ENCODE results near the gene ATP8A1. TPM values are rescaled to one million over a fixed set of nuclear protein-coding genes. Genes with fewer than 3 reads are reported as not detected.

Gene ATP8A1
- total RNA-seq, 4 donors from 2014 or later, result 5.9 to 16.5 (median 7.3) TPM

- no peaks in the 10 kb centered on the region for H3K4me1 ChIP-seq
- H3K27me3 ChIP-seq, result no peaks in the 10 kb centered on the region
- no peak overlapping the region for H3K27ac ChIP-seq
- no peaks in the 10 kb centered on the region for H3K36me3 ChIP-seq
- 96% methylated on average over 2 of the region's 2 CpGs for WGBS
- TF ChIP-seq, protein P1, sequence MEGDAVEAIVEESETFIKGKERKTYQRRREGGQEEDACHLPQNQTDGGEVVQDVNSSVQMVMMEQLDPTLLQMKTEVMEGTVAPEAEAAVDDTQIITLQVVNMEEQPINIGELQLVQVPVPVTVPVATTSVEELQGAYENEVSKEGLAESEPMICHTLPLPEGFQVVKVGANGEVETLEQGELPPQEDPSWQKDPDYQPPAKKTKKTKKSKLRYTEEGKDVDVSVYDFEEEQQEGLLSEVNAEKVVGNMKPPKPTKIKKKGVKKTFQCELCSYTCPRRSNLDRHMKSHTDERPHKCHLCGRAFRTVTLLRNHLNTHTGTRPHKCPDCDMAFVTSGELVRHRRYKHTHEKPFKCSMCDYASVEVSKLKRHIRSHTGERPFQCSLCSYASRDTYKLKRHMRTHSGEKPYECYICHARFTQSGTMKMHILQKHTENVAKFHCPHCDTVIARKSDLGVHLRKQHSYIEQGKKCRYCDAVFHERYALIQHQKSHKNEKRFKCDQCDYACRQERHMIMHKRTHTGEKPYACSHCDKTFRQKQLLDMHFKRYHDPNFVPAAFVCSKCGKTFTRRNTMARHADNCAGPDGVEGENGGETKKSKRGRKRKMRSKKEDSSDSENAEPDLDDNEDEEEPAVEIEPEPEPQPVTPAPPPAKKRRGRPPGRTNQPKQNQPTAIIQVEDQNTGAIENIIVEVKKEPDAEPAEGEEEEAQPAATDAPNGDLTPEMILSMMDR (IDR thresholded peaks at IDR 0.05), result no peak
- TF ChIP-seq EP300 (IDR thresholded peaks at IDR 0.05), result no peak
- no peak for TF ChIP-seq POLR2AphosphoS5 (IDR thresholded peaks at IDR 0.05)
- no peak for TF ChIP-seq POLR2A (IDR thresholded peaks at IDR 0.05)
- no peak for DNase-seq (ENCODE audit: low spot score in 2 of 2)
- no peaks in the 10 kb centered on the region for H3K9me3 ChIP-seq
- no peak overlapping the region for H3K4me3 ChIP-seq
Measured at GRCh38 chr4:42588909-42589308, 68.0 kb downstream of the ATP8A1 start.

- Histone ChIP-seq H3K4me1 (no peaks in the 10 kb centered on the region), H3K27ac (no peak overlapping the region), H3K36me3 (no peaks in the 10 kb centered on the region), H3K27me3 (no peaks in the 10 kb centered on the region), H3K4me3 (no peak overlapping the region), H3K9me3 (no peaks in the 10 kb centered on the region)
- TF ChIP-seq EP300 (IDR thresholded peaks at IDR 0.05), result no peak
- no peak for TF ChIP-seq POLR2A (IDR thresholded peaks at IDR 0.05)
- TF ChIP-seq, protein P1 (IDR thresholded peaks at IDR 0.05), result no peak
- TF ChIP-seq POLR2AphosphoS5 (IDR thresholded peaks at IDR 0.05), result no peak
- WGBS, result 59% methylated on average over 1 of the region's 1 CpG
- DNase-seq (ENCODE audit: low spot score in 2 of 2), result no peak
Measured at GRCh38 chr4:42586775-42587174, 70.1 kb downstream of the ATP8A1 start.

DNA sequence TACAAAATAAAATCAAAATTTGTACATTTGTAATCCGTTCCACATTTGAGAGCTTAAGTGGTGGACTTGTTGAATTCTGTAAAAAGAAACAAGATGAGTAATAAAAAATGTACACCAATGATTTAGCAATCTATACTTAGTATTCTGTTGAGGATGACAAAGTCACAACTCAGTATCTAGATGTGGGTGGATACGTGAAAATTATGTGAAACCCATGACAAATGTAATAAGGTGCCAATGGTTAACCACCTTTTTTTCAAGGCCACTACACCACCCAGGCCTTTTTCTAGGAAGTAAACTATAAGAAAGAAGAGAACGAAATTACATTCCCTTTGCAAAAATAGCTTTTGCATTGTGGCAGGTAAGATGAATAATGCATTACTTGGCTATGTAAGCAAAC is 77.0 kb downstream of the ATP8A1 start:
- Histone ChIP-seq H3K4me1 (no peaks in the 10 kb centered on the region), H3K27me3 (no peaks in the 10 kb centered on the region), H3K36me3 (no peaks in the 10 kb centered on the region), H3K9me3 (no peaks in the 10 kb centered on the region), H3K4me3 (no peak overlapping the region), H3K27ac (no peak overlapping the region)
- no peak for DNase-seq (ENCODE audit: low spot score in 2 of 2)
- WGBS, result 90% methylated on average over 3 of the region's 3 CpGs
- TF ChIP-seq, protein P1 (IDR thresholded peaks at IDR 0.05), result no peak
- no peak for TF ChIP-seq EP300 (IDR thresholded peaks at IDR 0.05)
- no peak for TF ChIP-seq POLR2A (IDR thresholded peaks at IDR 0.05)
- TF ChIP-seq POLR2AphosphoS5 (IDR thresholded peaks at IDR 0.05), result no peak

- DNase-seq (ENCODE audit: low spot score in 2 of 2), result no peak
- TF ChIP-seq EP300 (IDR thresholded peaks at IDR 0.05) (no peak), POLR2A (IDR thresholded peaks at IDR 0.05) (no peak), POLR2AphosphoS5 (IDR thresholded peaks at IDR 0.05) (no peak)
- TF ChIP-seq, protein P1 (IDR thresholded peaks at IDR 0.05), result no peak
- H3K4me3 ChIP-seq, result no peak overlapping the region
- no peaks in the 10 kb centered on the region for H3K36me3 ChIP-seq
- H3K27ac ChIP-seq, result no peak overlapping the region
- H3K4me1 ChIP-seq, result no peaks in the 10 kb centered on the region
- 84% methylated on average over 3 of the region's 3 CpGs for WGBS
- H3K27me3 ChIP-seq, result no peaks in the 10 kb centered on the region
- H3K9me3 ChIP-seq, result no peaks in the 10 kb centered on the region
Measured at GRCh38 chr4:42578187-42578586, 78.7 kb downstream of the ATP8A1 start.

DNA sequence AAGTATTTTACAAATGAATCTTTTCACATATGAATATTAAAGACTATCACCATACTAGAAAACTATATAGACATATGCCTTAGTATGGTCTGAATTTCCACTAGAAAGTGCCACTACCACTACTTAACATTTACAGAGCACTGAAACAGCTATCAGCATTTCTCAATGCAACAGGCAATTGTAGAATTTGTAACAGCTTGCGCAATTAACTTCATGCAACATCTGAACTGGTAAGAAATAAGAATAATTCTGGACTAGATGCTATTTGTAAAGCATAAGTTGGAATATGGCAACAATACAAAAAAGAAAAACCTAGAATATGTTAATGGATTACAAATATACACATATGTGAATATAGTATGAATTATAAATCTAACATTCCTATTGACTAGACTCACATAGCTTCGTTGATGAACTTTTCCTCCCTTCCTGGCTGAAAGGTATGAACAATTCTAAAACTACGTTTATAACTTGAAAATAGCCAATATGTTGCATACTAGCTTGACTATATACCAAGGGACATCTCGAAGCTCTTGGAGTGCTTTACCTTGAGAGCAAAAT is 82.0 kb downstream of the ATP8A1 start:
- no peak for DNase-seq (ENCODE audit: low spot score in 2 of 2)
- TF ChIP-seq POLR2AphosphoS5 (IDR thresholded peaks at IDR 0.05) (no peak), POLR2A (IDR thresholded peaks at IDR 0.05) (no peak), EP300 (IDR thresholded peaks at IDR 0.05) (no peak)
- TF ChIP-seq, protein P1 (IDR thresholded peaks at IDR 0.05), result no peak
- Histone ChIP-seq H3K36me3 (no peaks in the 10 kb centered on the region), H3K9me3 (no peaks in the 10 kb centered on the region), H3K27me3 (no peaks in the 10 kb centered on the region), H3K27ac (no peak overlapping the region), H3K4me1 (peaks cover 9% of the 10 kb centered on the region), H3K4me3 (no peak overlapping the region)
- 91% methylated on average over 4 of the region's 4 CpGs for WGBS
